Measurements from ENCODE around the gene YPEL2.
"Not testable (repeated sequence)": the region's sequence is repeated elsewhere in the genome, so short reads cannot be mapped to it uniquely, and the experiment has no call there.

DNA sequence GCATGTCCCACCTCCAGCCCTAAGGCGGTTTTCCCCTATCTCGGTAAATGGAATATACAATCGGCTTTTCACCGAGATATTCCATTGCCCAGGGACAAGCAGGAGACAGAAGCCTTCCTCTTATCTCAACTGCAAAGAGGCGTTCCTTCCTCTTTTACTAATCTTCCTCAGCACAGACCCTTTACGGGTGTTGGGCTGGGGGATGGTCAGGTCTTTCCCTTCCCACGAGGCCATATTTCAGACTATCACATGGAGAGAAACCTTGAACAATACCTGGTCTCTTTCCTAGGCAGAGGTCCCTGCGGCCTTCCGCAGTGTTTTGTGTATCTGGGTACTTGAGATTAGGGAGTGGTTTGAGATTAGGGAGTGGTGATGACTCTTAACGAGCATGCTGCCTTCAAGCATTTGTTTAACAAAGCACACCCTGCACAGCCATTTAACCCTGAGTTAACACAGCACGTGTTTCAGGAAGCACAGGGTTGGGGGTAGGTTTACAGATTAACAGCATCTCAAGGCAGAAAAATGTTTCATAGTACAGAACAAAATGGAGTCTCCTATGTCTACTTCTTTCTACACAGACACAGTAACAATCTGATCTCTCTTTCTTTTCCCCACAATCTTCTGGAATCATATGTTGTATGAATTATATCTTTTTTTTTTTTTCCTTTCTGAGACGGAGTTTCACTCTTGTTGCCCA lies 41.0 kb upstream of the YPEL2 start:
- TF ChIP-seq, protein P1, sequence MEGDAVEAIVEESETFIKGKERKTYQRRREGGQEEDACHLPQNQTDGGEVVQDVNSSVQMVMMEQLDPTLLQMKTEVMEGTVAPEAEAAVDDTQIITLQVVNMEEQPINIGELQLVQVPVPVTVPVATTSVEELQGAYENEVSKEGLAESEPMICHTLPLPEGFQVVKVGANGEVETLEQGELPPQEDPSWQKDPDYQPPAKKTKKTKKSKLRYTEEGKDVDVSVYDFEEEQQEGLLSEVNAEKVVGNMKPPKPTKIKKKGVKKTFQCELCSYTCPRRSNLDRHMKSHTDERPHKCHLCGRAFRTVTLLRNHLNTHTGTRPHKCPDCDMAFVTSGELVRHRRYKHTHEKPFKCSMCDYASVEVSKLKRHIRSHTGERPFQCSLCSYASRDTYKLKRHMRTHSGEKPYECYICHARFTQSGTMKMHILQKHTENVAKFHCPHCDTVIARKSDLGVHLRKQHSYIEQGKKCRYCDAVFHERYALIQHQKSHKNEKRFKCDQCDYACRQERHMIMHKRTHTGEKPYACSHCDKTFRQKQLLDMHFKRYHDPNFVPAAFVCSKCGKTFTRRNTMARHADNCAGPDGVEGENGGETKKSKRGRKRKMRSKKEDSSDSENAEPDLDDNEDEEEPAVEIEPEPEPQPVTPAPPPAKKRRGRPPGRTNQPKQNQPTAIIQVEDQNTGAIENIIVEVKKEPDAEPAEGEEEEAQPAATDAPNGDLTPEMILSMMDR (IDR thresholded peaks at IDR 0.05; ENCODE audit: low read depth, low read length), result not testable (repeated sequence)
- TF ChIP-seq EZH2phosphoT487 (IDR thresholded peaks at IDR 0.05; ENCODE audit: low read depth), result not testable (repeated sequence)

All from OCI-LY3 (cell line).